Measurements from ENCODE around the gene FSHR. TPM values are rescaled to one million over a fixed set of nuclear protein-coding genes. Genes with fewer than 3 reads are reported as not detected.

FSHR gene
- total RNA-seq, 1 donor from 2014 or later = not detected

GRCh38 chr2:48932667-48933066, 221.6 kb downstream of the FSHR start:
- DNase-seq (ENCODE audit: low spot score) = no peak
- intact Hi-C loops (cut with DNase I) = no loop called here

GRCh38 chr2:48929571-48930301, 224.6 kb downstream of the FSHR start:
- intact Hi-C loops (cut with DNase I) = no loop called here
- DNase-seq (ENCODE audit: low spot score) = no peak

GRCh38 chr2:48927355-48927754, 227.0 kb downstream of the FSHR start:
- no peak for DNase-seq (ENCODE audit: low spot score)
- intact Hi-C loops (cut with DNase I) = no loop called here

GRCh38 chr2:48915884-48916283, 238.4 kb downstream of the FSHR start:
- DNase-seq (ENCODE audit: low spot score) = no peak
- intact Hi-C loops (cut with DNase I) = no loop called here

GRCh38 chr2:48915227-48915626, 239.1 kb downstream of the FSHR start:
- intact Hi-C loops (cut with DNase I) = no loop called here
- no peak for DNase-seq (ENCODE audit: low spot score)

GRCh38 chr2:48914477-48915089, 239.7 kb downstream of the FSHR start:
- intact Hi-C loops (cut with DNase I) = no loop called here
- no peak for DNase-seq (ENCODE audit: low spot score)

Small RNA genes within 50 kb of the gene (microRNA-seq; reads per million reads assigned to microRNA genes)
- gene MIR548BA = not detected
